Right atrium auricular region (tissue), 2 donors: ENCODE results near the gene ABCF3. TPM values are rescaled to one million over a fixed set of nuclear protein-coding genes. Genes with fewer than 3 reads are reported as not detected.

ENCODE experiments used
- DNase-seq: peaks from one replicate; pipeline ENCODE4 v3.0.0-alpha.2; 2019; ENCODE audit warnings: low spot score
- H3K27ac ChIP-seq, 2 donors: fragments of 200-600 bp; sonication (generic); 1 replicate in 1 of 2; 2 replicates in 1 of 2; pipeline ENCODE4 v1.5.1; 2016 to 2019
- H3K27me3 ChIP-seq, 2 donors: fragments of 200-600 bp; sonication (generic); one replicate each; pipeline versions ENCODE4 v1.5.1 to v1.6.0; 2017 to 2019
- H3K36me3 ChIP-seq: fragments of 200-600 bp; sonication (generic); one replicate; pipeline ENCODE4 v1.5.1; 2016
- H3K4me1 ChIP-seq, 2 donors: fragments of 200-600 bp; sonication (generic); one replicate each; pipeline versions ENCODE4 v1.5.1 to v1.6.0; 2017 to 2019
- H3K4me3 ChIP-seq, 2 donors: fragments of 200-600 bp; sonication (generic); 1 replicate in 1 of 2; 2 replicates in 1 of 2; pipeline ENCODE4 v1.5.1; 2017 to 2019; ENCODE audit warnings: mild to moderate bottlenecking in 1 of 2, moderate library complexity in 1 of 2
- H3K9me3 ChIP-seq, 2 donors: fragments of 200-600 bp; sonication (generic); one replicate each; pipeline ENCODE4 v1.5.1; 2019
- total RNA-seq, 2 donors: library from RNA; depleted of rRNA; stranded (reverse); fragments of >200 nt; gene quantifications; one replicate each; pipeline ENCODE4 v1.1.0, GENCODE V29; 2016
- TF ChIP-seq, protein P1 (sequence below), 2 donors: fragments of 200-600 bp; sonication (generic); IDR thresholded peaks; one replicate each; pipeline ENCODE4 v1.5.1; 2019; ENCODE audit warnings: antibody characterized with exemption in 2 of 2

Gene ABCF3
- total RNA-seq, 2 donors from 2014 or later: 42.8 to 47.9 TPM

- Histone ChIP-seq H3K27me3 (no peaks in the 10 kb centered on the region), H3K4me3 (no peak overlapping the region), H3K9me3 (no peaks in the 10 kb centered on the region), H3K36me3 (peaks cover 81% of the 10 kb centered on the region), H3K4me1 (peaks cover 0 to 7% of the 10 kb centered on the region in 2 donors), H3K27ac (peak overlapping the region in 1 of 2 donors; percentile 13)
- no peak for DNase-seq
- TF ChIP-seq, protein P1, sequence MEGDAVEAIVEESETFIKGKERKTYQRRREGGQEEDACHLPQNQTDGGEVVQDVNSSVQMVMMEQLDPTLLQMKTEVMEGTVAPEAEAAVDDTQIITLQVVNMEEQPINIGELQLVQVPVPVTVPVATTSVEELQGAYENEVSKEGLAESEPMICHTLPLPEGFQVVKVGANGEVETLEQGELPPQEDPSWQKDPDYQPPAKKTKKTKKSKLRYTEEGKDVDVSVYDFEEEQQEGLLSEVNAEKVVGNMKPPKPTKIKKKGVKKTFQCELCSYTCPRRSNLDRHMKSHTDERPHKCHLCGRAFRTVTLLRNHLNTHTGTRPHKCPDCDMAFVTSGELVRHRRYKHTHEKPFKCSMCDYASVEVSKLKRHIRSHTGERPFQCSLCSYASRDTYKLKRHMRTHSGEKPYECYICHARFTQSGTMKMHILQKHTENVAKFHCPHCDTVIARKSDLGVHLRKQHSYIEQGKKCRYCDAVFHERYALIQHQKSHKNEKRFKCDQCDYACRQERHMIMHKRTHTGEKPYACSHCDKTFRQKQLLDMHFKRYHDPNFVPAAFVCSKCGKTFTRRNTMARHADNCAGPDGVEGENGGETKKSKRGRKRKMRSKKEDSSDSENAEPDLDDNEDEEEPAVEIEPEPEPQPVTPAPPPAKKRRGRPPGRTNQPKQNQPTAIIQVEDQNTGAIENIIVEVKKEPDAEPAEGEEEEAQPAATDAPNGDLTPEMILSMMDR (IDR thresholded peaks at IDR 0.05): no peak
Observed at GRCh38 chr3:184168363-184169120, 17.5 kb upstream of the ABCF3 start.

- TF ChIP-seq, protein P1 (IDR thresholded peaks at IDR 0.05): no peak
- Histone ChIP-seq H3K4me3 (no peak overlapping the region), H3K9me3 (no peaks in the 10 kb centered on the region), H3K4me1 (peaks cover 0 to 9% of the 10 kb centered on the region in 2 donors), H3K27ac (no peak overlapping the region), H3K36me3 (peaks cover 64% of the 10 kb centered on the region), H3K27me3 (no peaks in the 10 kb centered on the region)
- DNase-seq: no peak
Observed at GRCh38 chr3:184169896-184170875, 15.8 kb upstream of the ABCF3 start.

- Histone ChIP-seq H3K4me1 (peaks cover 0 to 20% of the 10 kb centered on the region in 2 donors), H3K9me3 (no peaks in the 10 kb centered on the region), H3K27me3 (no peaks in the 10 kb centered on the region), H3K4me3 (no peak overlapping the region), H3K27ac (no peak overlapping the region), H3K36me3 (peaks cover 51% of the 10 kb centered on the region)
- TF ChIP-seq, protein P1 (IDR thresholded peaks at IDR 0.05): no peak
- DNase-seq: no peak
Observed at GRCh38 chr3:184171562-184171961, 14.4 kb upstream of the ABCF3 start.

DNA sequence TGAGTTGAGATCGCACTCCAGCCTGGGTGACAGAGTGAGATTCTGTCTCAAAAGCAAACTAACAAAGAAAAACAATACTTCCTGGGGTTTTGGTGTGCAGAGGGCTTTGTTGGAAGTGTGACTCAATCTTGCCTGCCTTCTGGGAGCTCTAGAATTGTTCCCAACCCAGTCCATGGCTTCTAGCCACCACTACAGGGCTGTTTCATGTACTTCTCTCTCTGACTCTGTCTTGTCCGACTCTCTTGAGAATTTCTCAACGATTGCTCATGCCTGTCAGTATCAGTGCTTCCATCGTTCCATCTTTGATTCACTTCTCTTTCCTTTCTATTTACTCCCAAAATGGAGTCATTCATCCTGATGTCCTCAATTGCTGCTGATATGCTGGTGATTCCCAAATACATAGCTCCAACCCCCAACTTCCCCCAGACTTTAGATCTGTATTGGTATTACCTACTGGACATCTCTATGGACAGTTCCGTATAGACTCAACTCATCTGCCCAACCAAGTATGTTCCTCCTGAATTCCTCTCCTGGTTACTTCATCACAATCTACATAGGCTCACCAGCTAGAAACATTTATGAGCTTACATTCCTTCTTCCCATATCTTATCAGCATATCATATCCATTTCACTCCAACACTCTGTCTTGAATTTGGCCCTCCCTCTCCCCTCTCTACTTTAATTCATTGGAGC lies 13.2 kb upstream of the ABCF3 start:
- H3K4me1 ChIP-seq: peaks cover 0 to 33% of the 10 kb centered on the region in 2 donors
- no peak overlapping the region for H3K27ac ChIP-seq
- TF ChIP-seq, protein P1 (IDR thresholded peaks at IDR 0.05): no peak
- H3K4me3 ChIP-seq: no peak overlapping the region
- no peaks in the 10 kb centered on the region for H3K9me3 ChIP-seq
- no peaks in the 10 kb centered on the region for H3K27me3 ChIP-seq
- no peak for DNase-seq
- H3K36me3 ChIP-seq: peaks cover 48% of the 10 kb centered on the region

DNA sequence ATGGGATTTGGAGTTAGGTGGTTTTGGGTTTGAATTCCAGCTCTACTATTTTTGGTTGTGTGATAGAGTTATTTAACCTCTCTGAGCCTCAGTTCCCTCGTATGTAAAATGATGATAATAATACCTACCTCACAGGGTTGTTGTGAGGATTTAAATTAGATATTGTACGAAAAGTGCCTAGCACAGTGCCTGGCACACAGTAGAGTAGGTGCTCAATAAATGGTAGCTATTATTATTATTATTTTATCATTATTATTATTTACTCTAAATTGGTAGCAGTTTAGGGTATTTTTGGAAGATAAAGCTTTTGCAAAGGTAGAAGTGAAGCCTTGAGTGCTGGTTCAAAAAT lies 12.7 kb upstream of the ABCF3 start:
- H3K4me1 ChIP-seq: peaks cover 0 to 38% of the 10 kb centered on the region in 2 donors
- H3K27ac ChIP-seq: no peak overlapping the region
- peaks cover 48% of the 10 kb centered on the region for H3K36me3 ChIP-seq
- H3K4me3 ChIP-seq: no peak overlapping the region
- TF ChIP-seq, protein P1 (IDR thresholded peaks at IDR 0.05): no peak
- no peaks in the 10 kb centered on the region for H3K9me3 ChIP-seq
- DNase-seq: no peak
- no peaks in the 10 kb centered on the region for H3K27me3 ChIP-seq
